ENCODE measurements around the gene TMEM203. TPM values are rescaled to one million over a fixed set of nuclear protein-coding genes. Genes with fewer than 3 reads are reported as not detected.

Gene TMEM203
- polyA plus RNA-seq, 4 donors = 44.6 to 49.8 (median 47.4) TPM

- DNase-seq (ENCODE audit: low read depth in 4 of 4, low spot score in 3 of 4) = no peak
Measured at GRCh38 chr9:137198051-137198901, 7.2 kb downstream of the TMEM203 start.

DNA sequence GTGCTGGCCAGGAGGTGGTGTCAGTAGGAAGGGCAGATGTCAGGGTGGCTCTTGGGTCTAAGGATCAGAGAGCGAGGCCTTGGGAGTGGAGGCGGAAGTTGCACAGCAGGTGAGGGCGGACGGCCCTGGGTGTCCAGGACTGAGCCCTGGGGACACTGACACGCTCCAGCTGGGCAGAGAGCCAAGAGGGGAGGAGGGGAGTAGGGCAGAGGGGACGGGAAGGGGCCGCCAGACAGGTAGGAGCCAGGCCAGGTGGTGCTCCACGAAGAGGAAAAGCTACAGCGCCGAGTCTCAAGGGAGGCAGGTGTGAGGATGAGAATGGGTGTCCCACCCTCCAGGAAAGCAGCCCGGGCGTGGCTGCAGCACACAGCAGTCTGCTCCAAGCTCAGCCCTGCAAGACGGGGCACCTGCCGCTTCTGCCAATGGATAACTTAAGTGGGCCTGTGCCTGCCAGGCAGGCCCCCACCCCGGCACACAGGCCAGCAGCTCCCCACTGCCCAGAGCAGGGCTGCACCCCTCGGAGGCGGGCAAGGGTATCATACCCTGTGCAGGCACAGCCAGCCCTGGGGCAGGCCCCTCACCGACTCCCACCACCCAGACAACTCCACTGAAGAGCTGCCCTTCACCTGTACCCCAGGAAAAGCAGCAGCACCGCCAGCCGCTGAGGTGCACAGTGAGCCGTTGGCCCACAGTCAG is 9.8 kb downstream of the TMEM203 start:
- DNase-seq (ENCODE audit: low read depth in 4 of 4, low spot score in 3 of 4) = no peak

DNA sequence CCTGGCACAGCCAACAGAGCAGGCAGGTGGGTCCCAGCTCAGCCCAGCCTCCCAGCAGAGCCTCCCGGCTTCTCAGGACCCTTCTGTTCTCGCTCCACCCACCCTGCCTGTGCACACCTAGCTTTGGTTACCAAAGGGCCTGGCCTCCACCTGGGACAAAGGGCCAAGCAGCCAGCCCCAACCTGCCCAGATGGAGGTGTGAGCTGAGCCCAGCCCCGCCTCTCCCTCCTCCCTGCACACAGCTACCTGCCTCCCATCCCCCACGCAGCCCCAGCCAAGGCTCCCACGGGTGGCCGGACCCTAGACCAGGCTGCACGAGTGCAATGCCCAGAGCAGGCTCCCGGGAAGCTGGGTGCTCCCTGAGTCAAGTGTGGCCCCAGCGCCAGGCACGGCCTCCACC is 10.5 kb downstream of the TMEM203 start:
- DNase-seq (ENCODE audit: low read depth in 4 of 4, low spot score in 3 of 4) = no peak

- no peak for DNase-seq (ENCODE audit: low read depth in 4 of 4, low spot score in 3 of 4)
Measured at GRCh38 chr9:137194388-137194787, 11.1 kb downstream of the TMEM203 start.

DNA sequence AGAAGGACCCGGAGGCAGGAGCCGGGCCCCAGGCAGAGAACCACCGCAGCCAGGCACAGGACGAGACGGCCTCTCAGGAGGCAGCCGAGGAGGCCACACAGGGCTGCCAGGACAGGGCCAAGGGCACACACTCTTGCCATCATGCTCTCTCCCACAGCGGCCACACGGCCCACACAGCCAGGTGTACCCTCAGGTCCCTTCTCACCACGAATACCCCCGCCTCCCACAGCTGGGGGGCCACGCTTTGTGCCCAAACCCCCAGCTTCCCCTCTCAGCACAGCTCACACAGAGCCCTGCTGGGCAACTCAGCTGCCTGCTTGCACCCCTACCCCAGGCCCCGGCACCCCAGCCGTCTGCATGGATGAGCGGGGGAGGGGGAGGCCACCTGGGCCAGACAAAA is 11.7 kb downstream of the TMEM203 start:
- no peak for DNase-seq (ENCODE audit: low read depth in 4 of 4, low spot score in 3 of 4)

DNA sequence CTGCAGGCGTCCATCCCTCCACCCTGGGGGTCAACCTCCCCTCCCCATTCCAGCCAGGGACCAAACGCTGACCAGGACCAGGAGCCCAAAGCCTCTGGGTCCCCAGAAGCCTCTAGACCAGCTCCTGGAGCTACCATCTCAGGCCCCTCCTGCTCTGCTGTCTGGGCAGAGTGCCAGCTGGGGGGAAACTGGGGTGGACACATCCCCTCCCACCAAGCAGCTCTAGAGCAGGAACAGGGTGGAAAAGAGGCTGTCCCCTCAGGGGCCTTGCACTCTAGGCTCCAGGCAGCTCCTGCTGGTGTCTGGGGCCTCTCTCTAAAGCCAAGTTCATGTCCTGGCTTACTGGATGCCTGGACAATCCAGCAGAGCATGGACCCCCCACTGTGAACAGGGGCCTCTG is 12.6 kb downstream of the TMEM203 start:
- DNase-seq (ENCODE audit: low read depth in 4 of 4, low spot score in 3 of 4) = no peak

GRCh38 chr9:137192448-137192780 is 13.0 kb downstream of the TMEM203 start:
- DNase-seq (ENCODE audit: low read depth in 4 of 4, low spot score in 3 of 4) = no peak

- DNase-seq (ENCODE audit: low read depth in 4 of 4, low spot score in 3 of 4) = no peak
Measured at GRCh38 chr9:137191691-137192447, 13.6 kb downstream of the TMEM203 start.

- DNase-seq (ENCODE audit: low read depth in 4 of 4, low spot score in 3 of 4) = no peak
Measured at GRCh38 chr9:137191245-137191644, 14.2 kb downstream of the TMEM203 start.

DNA sequence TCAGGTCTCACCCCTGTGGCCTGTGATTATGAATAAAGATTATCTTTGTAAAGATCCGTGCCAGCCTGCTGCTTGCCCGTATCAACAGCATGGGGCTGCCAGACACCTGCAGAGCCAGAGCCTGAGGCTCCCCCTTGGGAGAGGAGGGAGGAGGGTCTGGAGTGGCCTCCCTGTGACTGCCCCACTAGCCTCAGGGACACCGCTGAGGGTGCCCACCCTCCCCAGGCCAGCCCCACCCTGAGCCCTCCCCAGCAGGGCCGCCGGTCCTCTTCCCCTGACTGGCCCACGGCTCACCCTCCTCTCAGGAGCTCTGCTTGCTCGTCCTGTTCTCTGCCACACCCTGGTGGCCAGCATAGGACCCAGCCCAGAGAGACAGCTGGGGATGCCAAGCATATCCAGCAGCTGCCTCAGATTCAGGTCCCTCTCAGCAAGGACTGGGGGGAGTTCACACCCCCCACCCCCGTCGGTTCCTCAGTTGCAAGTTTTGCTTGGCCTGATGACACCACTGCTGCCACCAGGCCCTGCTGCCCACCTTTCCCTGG is 15.1 kb downstream of the TMEM203 start:
- no peak for DNase-seq (ENCODE audit: low read depth in 4 of 4, low spot score in 3 of 4)

GRCh38 chr9:137189297-137190295 is 15.9 kb downstream of the TMEM203 start:
- no peak for DNase-seq (ENCODE audit: low read depth in 4 of 4, low spot score in 3 of 4)

- peak; percentile 89 to 98 (median 92) for DNase-seq (ENCODE audit: low read depth in 4 of 4, low spot score in 3 of 4)
Measured at GRCh38 chr9:137188490-137189296, 16.8 kb downstream of the TMEM203 start, which contains the start of the genes ANAPC2 and SSNA1. ANAPC2 (minus strand) TSS chr9:137188560; CDS start chr9:137188532, 28 bp downstream. SSNA1 (plus strand) TSS chr9:137188676; CDS start chr9:137188727, 51 bp downstream.

- no peak for DNase-seq (ENCODE audit: low read depth in 4 of 4, low spot score in 3 of 4)
Measured at GRCh38 chr9:137188086-137188489, 17.4 kb downstream of the TMEM203 start.

DNA sequence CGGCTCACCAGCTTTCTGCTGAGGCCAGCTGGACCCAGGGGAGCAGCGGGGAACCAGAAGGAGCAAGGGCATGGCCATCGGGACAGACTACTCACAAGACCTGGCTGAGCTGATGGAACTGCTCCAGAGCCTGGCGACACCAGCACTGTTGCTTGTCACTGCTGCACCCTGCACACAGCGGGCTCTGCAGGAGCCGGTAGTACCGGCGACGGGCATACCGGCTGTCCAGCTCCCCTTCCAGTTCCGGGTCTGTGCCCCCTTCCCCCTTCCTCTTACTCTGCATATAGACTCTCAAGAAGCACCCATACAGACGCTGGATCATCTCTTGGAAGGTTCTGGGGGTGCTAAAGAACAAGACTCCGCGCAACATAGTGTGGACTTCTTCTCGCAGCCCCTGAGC is 18.1 kb downstream of the TMEM203 start:
- DNase-seq (ENCODE audit: low read depth in 4 of 4, low spot score in 3 of 4) = no peak

- no peak for DNase-seq (ENCODE audit: low read depth in 4 of 4, low spot score in 3 of 4)
Measured at GRCh38 chr9:137186385-137186784, 19.1 kb downstream of the TMEM203 start.

DNA sequence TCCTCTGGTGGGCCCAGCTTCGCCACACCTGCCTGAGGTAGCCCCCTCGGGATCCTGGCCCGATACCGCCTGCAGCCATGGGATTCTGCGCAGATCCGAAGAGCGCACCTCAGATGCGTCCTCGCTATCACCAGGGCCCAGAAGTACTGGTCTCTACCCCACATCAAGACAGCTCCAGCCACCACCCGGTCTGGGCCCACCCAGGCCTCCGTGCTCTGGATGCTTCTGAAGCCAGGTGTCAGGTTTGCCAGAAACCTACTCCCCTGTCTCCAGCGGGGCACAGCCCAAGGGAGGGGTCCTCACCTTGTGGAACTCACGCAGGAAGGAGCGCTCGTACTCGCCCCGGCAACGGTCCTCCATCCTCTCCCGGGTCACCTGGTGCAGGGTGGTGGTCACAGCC is 19.5 kb downstream of the TMEM203 start:
- DNase-seq (ENCODE audit: low read depth in 4 of 4, low spot score in 3 of 4) = no peak

DNA sequence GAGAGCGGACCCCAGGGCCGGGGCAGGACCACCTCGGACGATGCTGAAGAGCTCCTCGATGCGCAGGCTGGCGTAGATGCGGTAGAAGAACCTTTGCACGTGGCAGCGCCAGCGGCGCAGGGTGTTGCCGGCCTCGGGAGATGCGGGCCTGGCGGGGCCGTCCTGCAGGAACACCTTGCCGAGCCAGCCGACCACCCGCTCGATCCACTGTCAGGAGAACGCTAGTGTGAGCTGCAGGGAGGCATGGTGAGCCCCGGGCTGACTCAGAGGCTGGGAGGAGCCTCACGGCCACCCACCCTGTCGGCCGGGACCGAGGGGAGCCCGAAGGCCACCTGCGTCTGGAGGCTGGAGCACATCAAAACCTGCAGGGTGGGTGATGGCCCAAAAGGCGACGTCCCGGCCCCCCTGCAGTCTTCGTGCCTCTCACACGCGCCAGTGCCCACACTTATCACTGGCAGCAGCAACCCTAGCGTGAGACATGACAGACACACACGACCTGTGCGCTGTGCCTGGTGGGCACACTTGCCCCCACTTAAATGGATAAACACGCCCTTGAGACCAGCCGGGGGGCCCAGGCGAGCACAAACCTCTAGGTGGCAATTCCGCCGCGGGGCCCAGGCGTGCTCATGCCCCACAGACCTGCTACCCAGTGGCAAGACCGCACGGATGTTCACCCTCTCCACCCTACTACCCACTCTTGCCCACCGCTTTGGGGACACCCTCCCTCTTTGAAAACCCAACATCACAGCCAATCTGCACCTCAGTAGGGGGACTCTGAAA is 20.4 kb downstream of the TMEM203 start:
- no peak for DNase-seq (ENCODE audit: low read depth in 4 of 4, low spot score in 3 of 4)

DNA sequence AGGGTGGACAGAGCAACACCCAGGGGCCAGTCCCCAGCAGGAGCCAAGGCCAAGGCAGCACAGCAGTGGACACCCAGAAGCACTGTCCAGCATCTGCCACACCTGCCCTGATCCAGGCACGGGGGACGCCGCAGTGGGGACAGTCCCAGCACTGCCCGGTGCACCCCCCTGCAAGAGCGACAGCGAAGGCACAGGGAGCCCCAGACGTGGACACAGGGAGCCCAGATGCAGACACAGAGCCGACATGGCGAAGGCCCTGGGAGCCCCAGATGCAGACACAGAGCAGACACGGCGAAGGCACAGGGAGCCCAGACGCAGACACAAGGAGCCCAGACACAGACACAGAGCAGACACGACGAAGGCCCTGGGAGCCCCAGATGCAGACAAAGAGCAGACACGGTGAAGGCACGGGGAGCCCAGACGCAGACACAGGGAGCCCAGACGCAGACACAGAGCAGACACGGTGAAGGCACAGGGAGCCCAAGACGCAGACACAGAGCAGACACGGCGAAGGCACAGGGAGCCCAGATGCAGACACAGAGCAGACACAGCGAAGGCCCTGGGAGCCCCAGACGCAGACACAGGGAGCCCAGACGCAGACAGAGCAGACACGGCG is 21.4 kb downstream of the TMEM203 start:
- no peak for DNase-seq (ENCODE audit: low read depth in 4 of 4, low spot score in 3 of 4)
